Measurements from ENCODE around the gene PPP4R4.

PPP4R4 gene

GRCh38 chr14:94157197-94157596 is 16.9 kb upstream of the PPP4R4 start:
- H2AFZ ChIP-seq (ENCODE audit: low read depth, low read length), result no peak overlapping the region
- H3K4me2 ChIP-seq (ENCODE audit: low read length), result no peak overlapping the region
- no peaks in the 10 kb centered on the region for H3K4me1 ChIP-seq (ENCODE audit: low read length)
- H3K27ac ChIP-seq (ENCODE audit: low read length), result no peak overlapping the region
- no peak for TF ChIP-seq EZH2phosphoT487 (IDR thresholded peaks at IDR 0.05; ENCODE audit: low read depth)
- TF ChIP-seq CTCF (IDR thresholded peaks at IDR 0.05; ENCODE audit: low read depth, low read length), result no peak
- no peaks in the 10 kb centered on the region for H3K9me3 ChIP-seq (ENCODE audit: insufficient read depth, low read length)
- H3K4me3 ChIP-seq (ENCODE audit: low read length), result no peak overlapping the region
- peaks cover 26% of the 10 kb centered on the region for H3K27me3 ChIP-seq (ENCODE audit: low read depth, low read length)
- no peaks in the 10 kb centered on the region for H3K79me2 ChIP-seq (ENCODE audit: low read length)
- no peaks in the 10 kb centered on the region for H4K20me1 ChIP-seq (ENCODE audit: insufficient read depth, low read length)
- no peak overlapping the region for H3K9ac ChIP-seq (ENCODE audit: low read length)
- H3K36me3 ChIP-seq (replicated peaks; ENCODE audit: low read depth, low read length), result no peaks in the 10 kb centered on the region

- Histone ChIP-seq H3K9me3 (ENCODE audit: insufficient read depth, low read length) (no peaks in the 10 kb centered on the region), H3K4me3 (ENCODE audit: low read length) (no peak overlapping the region), H3K4me1 (ENCODE audit: low read length) (no peaks in the 10 kb centered on the region), H3K4me2 (ENCODE audit: low read length) (no peak overlapping the region), H2AFZ (ENCODE audit: low read depth, low read length) (no peak overlapping the region), H3K36me3 (replicated peaks; ENCODE audit: low read depth, low read length) (no peaks in the 10 kb centered on the region), H3K79me2 (ENCODE audit: low read length) (no peaks in the 10 kb centered on the region), H4K20me1 (ENCODE audit: insufficient read depth, low read length) (no peaks in the 10 kb centered on the region), H3K9ac (ENCODE audit: low read length) (no peak overlapping the region), H3K27me3 (ENCODE audit: low read depth, low read length) (peaks cover 20% of the 10 kb centered on the region), H3K27ac (ENCODE audit: low read length) (no peak overlapping the region)
- no peak for TF ChIP-seq CTCF (IDR thresholded peaks at IDR 0.05; ENCODE audit: low read depth, low read length)
- no peak for TF ChIP-seq EZH2phosphoT487 (IDR thresholded peaks at IDR 0.05; ENCODE audit: low read depth)
These were observed 15.8 kb upstream of the PPP4R4 start for GRCh38 chr14:94158239-94158883.

- Histone ChIP-seq H3K27me3 (ENCODE audit: low read depth, low read length) (peaks cover 20% of the 10 kb centered on the region), H3K79me2 (ENCODE audit: low read length) (no peaks in the 10 kb centered on the region), H3K36me3 (replicated peaks; ENCODE audit: low read depth, low read length) (no peaks in the 10 kb centered on the region), H3K4me2 (ENCODE audit: low read length) (no peak overlapping the region), H3K9ac (ENCODE audit: low read length) (no peak overlapping the region), H3K27ac (ENCODE audit: low read length) (no peak overlapping the region), H2AFZ (ENCODE audit: low read depth, low read length) (no peak overlapping the region), H3K4me3 (ENCODE audit: low read length) (no peak overlapping the region), H3K9me3 (ENCODE audit: insufficient read depth, low read length) (no peaks in the 10 kb centered on the region), H4K20me1 (ENCODE audit: insufficient read depth, low read length) (no peaks in the 10 kb centered on the region), H3K4me1 (ENCODE audit: low read length) (no peaks in the 10 kb centered on the region)
- TF ChIP-seq CTCF (IDR thresholded peaks at IDR 0.05; ENCODE audit: low read depth, low read length), result no peak
- TF ChIP-seq EZH2phosphoT487 (IDR thresholded peaks at IDR 0.05; ENCODE audit: low read depth), result no peak
These were observed 13.1 kb upstream of the PPP4R4 start for GRCh38 chr14:94161058-94161457.

GRCh38 chr14:94161981-94162380 is 12.1 kb upstream of the PPP4R4 start:
- H3K79me2 ChIP-seq (ENCODE audit: low read length), result no peaks in the 10 kb centered on the region
- no peak overlapping the region for H3K9ac ChIP-seq (ENCODE audit: low read length)
- H2AFZ ChIP-seq (ENCODE audit: low read depth, low read length), result no peak overlapping the region
- H3K9me3 ChIP-seq (ENCODE audit: insufficient read depth, low read length), result no peaks in the 10 kb centered on the region
- H3K4me3 ChIP-seq (ENCODE audit: low read length), result no peak overlapping the region
- H4K20me1 ChIP-seq (ENCODE audit: insufficient read depth, low read length), result no peaks in the 10 kb centered on the region
- no peaks in the 10 kb centered on the region for H3K4me1 ChIP-seq (ENCODE audit: low read length)
- peaks cover 15% of the 10 kb centered on the region for H3K27me3 ChIP-seq (ENCODE audit: low read depth, low read length)
- no peak overlapping the region for H3K27ac ChIP-seq (ENCODE audit: low read length)
- no peaks in the 10 kb centered on the region for H3K36me3 ChIP-seq (replicated peaks; ENCODE audit: low read depth, low read length)
- TF ChIP-seq EZH2phosphoT487 (IDR thresholded peaks at IDR 0.05; ENCODE audit: low read depth), result no peak
- no peak for TF ChIP-seq CTCF (IDR thresholded peaks at IDR 0.05; ENCODE audit: low read depth, low read length)
- H3K4me2 ChIP-seq (ENCODE audit: low read length), result no peak overlapping the region

All from OCI-LY3 (cell line).